Activated effector memory CD4-positive, alpha-beta T cell treated with anti-CD3 and anti-CD28 coated beads, Interleukin-2, amount 50 U/mL, for 16 hours (primary cell): ENCODE measurements around the gene MAP4K4.
"Not testable (repeated sequence)": the region's sequence is repeated elsewhere in the genome, so short reads cannot be mapped to it uniquely, and the experiment has no call there.

ENCODE experiments used
- DNase-seq: peaks from one replicate; pipeline ENCODE4 v3.0.0-alpha.2; 2020

The MAP4K4 gene

DNA sequence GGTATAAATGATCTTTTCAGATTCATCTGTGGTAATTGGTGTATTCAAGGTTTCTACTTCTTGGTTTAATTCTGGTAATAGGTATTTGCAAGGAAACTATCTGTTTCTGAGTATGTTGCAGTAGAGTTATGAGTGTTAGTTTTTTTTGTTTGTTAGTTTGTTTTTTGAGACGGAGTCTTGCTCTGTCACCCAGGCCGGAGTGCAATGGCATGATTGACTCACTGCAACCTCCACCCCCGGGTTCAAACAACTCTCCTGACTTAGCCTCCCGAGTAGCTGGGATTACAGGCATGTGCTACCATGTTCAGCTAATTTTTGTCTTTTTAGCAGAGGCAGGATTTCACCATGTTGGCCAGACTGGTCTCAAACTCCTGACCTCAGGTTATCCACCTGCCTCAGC lies 233.3 kb downstream of the MAP4K4 start:
- no peak for DNase-seq

DNA sequence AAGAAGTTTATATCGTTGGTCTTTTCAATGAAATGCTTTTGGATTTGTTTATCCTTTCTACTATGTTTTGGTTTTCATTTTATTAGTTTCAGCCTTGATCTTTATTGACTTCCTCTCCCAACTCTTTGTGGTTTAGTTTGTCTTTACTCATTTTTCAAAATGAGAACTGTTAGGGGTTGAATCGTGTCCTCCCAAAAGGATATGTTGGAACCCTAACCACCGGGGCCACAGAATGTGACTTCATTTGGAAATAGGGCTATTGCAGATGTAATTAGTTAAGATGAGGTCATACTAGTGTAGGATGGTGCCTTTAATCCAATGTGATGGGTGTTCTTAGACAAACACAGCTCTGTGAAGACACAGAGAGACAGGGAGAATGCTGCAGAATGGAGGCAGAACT lies 233.9 kb downstream of the MAP4K4 start:
- DNase-seq: no peak

DNA sequence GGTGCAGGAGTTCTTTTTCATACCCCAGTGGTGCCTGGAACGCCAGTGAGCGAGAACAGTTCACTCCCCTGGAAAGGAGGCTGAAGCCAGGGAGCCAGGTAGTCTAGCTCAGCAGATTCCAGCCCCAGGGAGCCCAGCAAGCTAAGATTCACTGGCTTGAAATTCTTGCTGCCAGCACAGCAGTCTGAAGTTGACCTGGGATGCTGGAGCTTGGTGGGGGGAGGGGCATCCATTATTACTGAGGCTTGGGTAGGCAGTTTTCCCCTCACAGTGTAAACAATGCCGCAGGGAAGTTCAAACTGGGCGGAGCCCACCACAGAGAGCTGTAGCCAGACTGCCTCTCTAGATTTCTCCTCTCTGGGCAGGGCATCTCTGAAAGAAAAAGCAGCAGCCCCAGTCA lies 238.3 kb downstream of the MAP4K4 start:
- not testable (repeated sequence) for DNase-seq

- DNase-seq: no peak
Observed at GRCh38 chr2:101942851-101943250, 245.3 kb downstream of the MAP4K4 start.
